HG03139 (cell line): Measurements from ENCODE around the gene PDIA6.
"Not testable (repeated sequence)": the region's sequence is repeated elsewhere in the genome, so short reads cannot be mapped to it uniquely, and the experiment has no call there.

Experiments
- ATAC-seq: cut with Tn5 transposase; IDR thresholded peaks from one replicate; pipeline ENCODE4 v1.9.1; 2021; ENCODE audit not compliant: unreplicated experiment

PDIA6 gene

GRCh38 chr2:10811517-10811916 lies 1.1 kb downstream of the PDIA6 start:
- no peak for ATAC-seq

GRCh38 chr2:10810202-10811161 lies 2.1 kb downstream of the PDIA6 start:
- peak; percentile 21 for ATAC-seq

GRCh38 chr2:10806543-10806942 lies 6.0 kb downstream of the PDIA6 start:
- no peak for ATAC-seq

- ATAC-seq = not testable (repeated sequence)
Measured at GRCh38 chr2:10805990-10806389, 6.6 kb downstream of the PDIA6 start.

GRCh38 chr2:10802657-10803056 lies 9.9 kb downstream of the PDIA6 start:
- ATAC-seq = no peak

- no peak for ATAC-seq
Measured at GRCh38 chr2:10800163-10800562, 12.4 kb downstream of the PDIA6 start.

GRCh38 chr2:10798783-10799182 lies 13.8 kb downstream of the PDIA6 start:
- no peak for ATAC-seq

GRCh38 chr2:10796703-10797102 lies 15.9 kb downstream of the PDIA6 start:
- ATAC-seq = no peak

- ATAC-seq = no peak
Measured at GRCh38 chr2:10795508-10796046, 17.0 kb downstream of the PDIA6 start.

GRCh38 chr2:10794876-10795275 lies 17.7 kb downstream of the PDIA6 start:
- ATAC-seq = no peak

- no peak for ATAC-seq
Measured at GRCh38 chr2:10793816-10794215, 18.8 kb downstream of the PDIA6 start.

- no peak for ATAC-seq
Measured at GRCh38 chr2:10792660-10793400, 19.8 kb downstream of the PDIA6 start.

- ATAC-seq = no peak
Measured at GRCh38 chr2:10792001-10792634, 20.5 kb downstream of the PDIA6 start.

- peak; percentile 81 for ATAC-seq
Measured at GRCh38 chr2:10790228-10790973, 22.2 kb downstream of the PDIA6 start.

GRCh38 chr2:10788855-10789254 lies 23.7 kb downstream of the PDIA6 start:
- no peak for ATAC-seq

GRCh38 chr2:10787176-10787968 lies 25.2 kb downstream of the PDIA6 start:
- ATAC-seq = no peak

- ATAC-seq = no peak
Measured at GRCh38 chr2:10786240-10786982, 26.2 kb downstream of the PDIA6 start.

- no peak for ATAC-seq
Measured at GRCh38 chr2:10785260-10785659, 27.3 kb downstream of the PDIA6 start.

GRCh38 chr2:10784719-10785118 lies 27.9 kb downstream of the PDIA6 start:
- no peak for ATAC-seq
